Omental fat pad (tissue), 4 donors: ENCODE data around the gene OR1I1. TPM values are rescaled to one million over a fixed set of nuclear protein-coding genes. Genes with fewer than 3 reads are reported as not detected.

ENCODE experiments used
- ATAC-seq: fragments of 150-250 bp; one replicate; pipeline ENCODE4 v1.9.1; 2016; ENCODE audit warnings: mild to moderate bottlenecking, moderate library complexity; ENCODE audit not compliant: low FRiP score
- DNase-seq: peaks from one replicate; pipeline ENCODE4 v3.0.0-alpha.2; 2019; ENCODE audit warnings: low spot score
- CTCF ChIP-seq, 3 donors: fragments of 450-650 bp; IDR thresholded peaks; one replicate each; pipeline ENCODE4 v1.5.1; 2016 to 2017; ENCODE audit warnings: antibody characterized with exemption in 3 of 3, mild to moderate bottlenecking in 3 of 3, moderate library complexity in 2 of 3
- total RNA-seq, 4 donors: library from RNA; depleted of rRNA; stranded (reverse); fragments of >200 nt; gene quantifications; one replicate each; pipeline ENCODE4 v1.1.0, GENCODE V29; 2016

Gene OR1I1, protein sequence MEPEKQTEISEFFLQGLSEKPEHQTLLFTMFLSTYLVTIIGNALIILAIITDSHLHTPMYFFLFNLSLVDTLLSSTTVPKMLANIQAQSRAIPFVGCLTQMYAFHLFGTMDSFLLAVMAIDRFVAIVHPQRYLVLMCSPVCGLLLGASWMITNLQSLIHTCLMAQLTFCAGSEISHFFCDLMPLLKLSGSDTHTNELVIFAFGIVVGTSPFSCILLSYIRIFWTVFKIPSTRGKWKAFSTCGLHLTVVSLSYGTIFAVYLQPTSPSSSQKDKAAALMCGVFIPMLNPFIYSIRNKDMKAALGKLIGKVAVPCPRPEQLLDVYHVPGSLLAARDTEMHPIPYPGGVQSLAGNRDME
- total RNA-seq = not detected

DNA sequence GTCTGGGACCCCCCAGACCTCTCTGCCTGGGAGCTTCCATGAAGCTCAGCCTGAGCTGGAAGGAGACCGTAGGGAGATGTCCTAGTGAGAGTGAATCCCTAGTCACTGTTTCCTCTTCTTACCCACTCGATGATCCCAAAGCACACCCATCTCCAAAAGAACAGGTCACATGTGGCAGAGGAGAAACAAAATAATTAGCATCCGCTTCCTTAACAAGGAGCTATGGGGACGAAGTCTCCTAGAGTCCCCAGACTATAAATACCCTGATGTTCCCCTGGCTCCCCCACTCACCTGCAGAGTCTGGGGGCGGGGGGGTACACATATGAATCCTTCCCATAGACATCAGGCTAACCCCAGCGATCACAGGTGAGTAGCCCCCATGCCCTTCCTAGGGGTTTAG lies at the start of gene OR1I1:
Gene OR1I1, plus strand, starts transcription at position 301 of the 400 bp plus-strand sequence. CDS start 4,855 bp downstream, outside the sequence.
- TF ChIP-seq CTCF (IDR thresholded peaks at IDR 0.05) = no peak
- ATAC-seq (no peak), DNase-seq (no peak)

- DNase-seq (no peak), ATAC-seq (no peak)
- no peak for TF ChIP-seq CTCF (IDR thresholded peaks at IDR 0.05)
Observed at GRCh38 chr19:15035795-15036311, 46.2 kb upstream of the OR1I1 start.

- DNase-seq (no peak), ATAC-seq (no peak)
- TF ChIP-seq CTCF (IDR thresholded peaks at IDR 0.05) = no peak
Observed at GRCh38 chr19:15037586-15037985, 44.4 kb upstream of the OR1I1 start.

- ATAC-seq (no peak), DNase-seq (no peak)
- TF ChIP-seq CTCF (IDR thresholded peaks at IDR 0.05) = no peak
Observed at GRCh38 chr19:15038294-15038693, 43.7 kb upstream of the OR1I1 start.

- DNase-seq (no peak), ATAC-seq (no peak)
- no peak for TF ChIP-seq CTCF (IDR thresholded peaks at IDR 0.05)
Observed at GRCh38 chr19:15042003-15042402, 40.0 kb upstream of the OR1I1 start.

- ATAC-seq (no peak), DNase-seq (no peak)
- no peak for TF ChIP-seq CTCF (IDR thresholded peaks at IDR 0.05)
Observed at GRCh38 chr19:15042826-15043225, 39.2 kb upstream of the OR1I1 start.

DNA sequence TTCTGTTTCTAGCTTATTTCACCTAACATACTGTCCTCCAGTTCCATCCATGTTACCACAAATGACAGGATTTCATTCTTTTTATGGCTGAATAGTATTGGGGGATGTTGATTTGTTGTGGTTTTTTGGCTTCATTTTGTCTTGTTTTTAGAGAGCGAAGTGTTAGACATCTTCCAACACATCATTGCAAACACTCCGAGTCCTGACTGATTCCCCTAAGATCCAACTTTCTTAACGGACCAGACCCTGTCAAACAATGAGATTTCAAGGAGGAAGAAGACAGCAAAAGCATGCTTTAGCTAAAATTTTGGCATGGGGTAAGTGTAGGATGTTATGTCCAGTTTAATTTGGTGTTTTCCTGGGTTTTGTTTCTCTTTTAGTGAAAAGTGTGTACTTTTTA lies 36.5 kb upstream of the OR1I1 start:
- TF ChIP-seq CTCF (IDR thresholded peaks at IDR 0.05) = no peak
- no peak for ATAC-seq
- DNase-seq = no peak
